Measurements from ENCODE around the gene C9orf43. TPM values are rescaled to one million over a fixed set of nuclear protein-coding genes. Genes with fewer than 3 reads are reported as not detected.

C9orf43 gene
- total RNA-seq, 1 donor from 2014 or later: 0.88 TPM

DNA sequence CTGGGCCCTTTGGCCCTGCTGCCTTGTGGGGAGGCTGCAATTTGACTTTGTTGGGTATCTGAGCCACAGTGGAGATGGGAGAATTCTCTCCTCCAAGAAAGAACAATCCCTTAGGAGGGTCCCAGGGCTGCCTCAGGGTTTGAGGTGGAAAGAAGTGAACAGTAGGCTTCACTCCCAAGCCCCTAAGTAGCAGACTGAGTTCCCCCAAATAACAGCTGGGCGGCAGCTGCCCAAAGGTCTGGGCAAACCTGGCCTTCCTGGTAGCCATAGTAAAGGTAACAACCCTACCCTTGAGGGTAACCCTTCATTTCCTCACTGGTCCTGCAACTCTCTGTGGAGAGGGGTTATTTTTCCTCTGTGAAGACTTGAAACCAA is 53.7 kb downstream of the C9orf43 start:
- Histone ChIP-seq H3K36me3 (ENCODE audit: control insufficient read depth, insufficient read depth, low read length) (no peaks in the 10 kb centered on the region), H3K4me3 (ENCODE audit: low read depth, low read length) (peak overlapping the region; percentile 54), H3K27me3 (ENCODE audit: control insufficient read depth, insufficient read depth, low read length) (no peaks in the 10 kb centered on the region)
- no peak for DNase-seq (ENCODE audit: low read depth)
- TF ChIP-seq, protein P1, sequence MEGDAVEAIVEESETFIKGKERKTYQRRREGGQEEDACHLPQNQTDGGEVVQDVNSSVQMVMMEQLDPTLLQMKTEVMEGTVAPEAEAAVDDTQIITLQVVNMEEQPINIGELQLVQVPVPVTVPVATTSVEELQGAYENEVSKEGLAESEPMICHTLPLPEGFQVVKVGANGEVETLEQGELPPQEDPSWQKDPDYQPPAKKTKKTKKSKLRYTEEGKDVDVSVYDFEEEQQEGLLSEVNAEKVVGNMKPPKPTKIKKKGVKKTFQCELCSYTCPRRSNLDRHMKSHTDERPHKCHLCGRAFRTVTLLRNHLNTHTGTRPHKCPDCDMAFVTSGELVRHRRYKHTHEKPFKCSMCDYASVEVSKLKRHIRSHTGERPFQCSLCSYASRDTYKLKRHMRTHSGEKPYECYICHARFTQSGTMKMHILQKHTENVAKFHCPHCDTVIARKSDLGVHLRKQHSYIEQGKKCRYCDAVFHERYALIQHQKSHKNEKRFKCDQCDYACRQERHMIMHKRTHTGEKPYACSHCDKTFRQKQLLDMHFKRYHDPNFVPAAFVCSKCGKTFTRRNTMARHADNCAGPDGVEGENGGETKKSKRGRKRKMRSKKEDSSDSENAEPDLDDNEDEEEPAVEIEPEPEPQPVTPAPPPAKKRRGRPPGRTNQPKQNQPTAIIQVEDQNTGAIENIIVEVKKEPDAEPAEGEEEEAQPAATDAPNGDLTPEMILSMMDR (IDR thresholded peaks at IDR 0.05; ENCODE audit: insufficient read depth, low read length, poor library complexity, severe bottlenecking): no peak

DNA sequence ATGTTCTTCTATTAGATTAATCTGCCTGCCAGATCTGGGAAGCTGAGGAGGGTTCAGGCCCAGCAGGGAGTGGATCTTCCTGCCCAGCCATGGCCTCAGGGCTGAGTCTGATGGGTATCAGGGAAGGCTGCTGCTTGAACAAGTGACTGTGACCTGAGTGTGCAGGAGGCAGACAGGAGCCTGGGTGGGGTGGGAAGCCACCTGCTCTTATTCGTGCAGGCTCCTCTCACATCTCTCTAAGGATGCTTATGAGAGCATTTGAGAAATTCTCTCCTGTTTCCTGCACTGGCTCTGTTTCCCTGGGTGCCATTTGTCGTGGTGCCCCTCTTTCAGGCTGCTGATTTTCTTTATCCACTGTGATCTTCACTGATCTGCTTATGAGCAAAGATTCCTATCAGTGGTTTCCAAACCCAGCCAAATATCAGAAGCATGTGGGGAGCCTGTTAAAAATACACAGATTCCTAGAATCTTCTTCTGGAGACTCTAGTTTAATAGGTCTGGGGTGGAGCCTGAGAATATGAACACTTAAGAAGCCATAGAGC is 55.1 kb downstream of the C9orf43 start:
- Histone ChIP-seq H3K27me3 (ENCODE audit: control insufficient read depth, insufficient read depth, low read length) (no peaks in the 10 kb centered on the region), H3K36me3 (ENCODE audit: control insufficient read depth, insufficient read depth, low read length) (no peaks in the 10 kb centered on the region), H3K4me3 (ENCODE audit: low read depth, low read length) (no peak overlapping the region)
- no peak for DNase-seq (ENCODE audit: low read depth)
- TF ChIP-seq, protein P1 (IDR thresholded peaks at IDR 0.05; ENCODE audit: insufficient read depth, low read length, poor library complexity, severe bottlenecking): no peak

DNA sequence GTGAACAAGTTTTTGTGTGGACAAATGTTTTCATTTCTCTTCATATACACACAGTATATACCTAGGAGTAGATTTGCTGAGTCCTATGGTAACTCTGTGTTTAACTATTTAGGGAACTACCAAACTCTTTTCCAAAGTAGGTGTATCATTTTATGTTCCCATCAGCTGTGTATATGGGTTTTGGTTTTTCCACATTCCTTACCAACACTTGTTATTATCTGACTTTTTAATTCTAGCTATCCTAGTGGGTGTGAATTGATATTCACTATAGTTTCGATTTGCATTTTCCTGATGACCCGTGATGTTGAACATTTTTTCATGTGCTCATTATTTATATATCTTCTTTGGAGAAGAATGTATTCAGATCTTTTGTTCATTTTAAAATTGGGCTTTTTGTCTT is 56.6 kb downstream of the C9orf43 start:
- no peak overlapping the region for H3K4me3 ChIP-seq (ENCODE audit: low read depth, low read length)
- H3K27me3 ChIP-seq (ENCODE audit: control insufficient read depth, insufficient read depth, low read length): no peaks in the 10 kb centered on the region
- DNase-seq (ENCODE audit: low read depth): no peak
- TF ChIP-seq, protein P1 (IDR thresholded peaks at IDR 0.05; ENCODE audit: insufficient read depth, low read length, poor library complexity, severe bottlenecking): no peak
- H3K36me3 ChIP-seq (ENCODE audit: control insufficient read depth, insufficient read depth, low read length): no peaks in the 10 kb centered on the region

DNA sequence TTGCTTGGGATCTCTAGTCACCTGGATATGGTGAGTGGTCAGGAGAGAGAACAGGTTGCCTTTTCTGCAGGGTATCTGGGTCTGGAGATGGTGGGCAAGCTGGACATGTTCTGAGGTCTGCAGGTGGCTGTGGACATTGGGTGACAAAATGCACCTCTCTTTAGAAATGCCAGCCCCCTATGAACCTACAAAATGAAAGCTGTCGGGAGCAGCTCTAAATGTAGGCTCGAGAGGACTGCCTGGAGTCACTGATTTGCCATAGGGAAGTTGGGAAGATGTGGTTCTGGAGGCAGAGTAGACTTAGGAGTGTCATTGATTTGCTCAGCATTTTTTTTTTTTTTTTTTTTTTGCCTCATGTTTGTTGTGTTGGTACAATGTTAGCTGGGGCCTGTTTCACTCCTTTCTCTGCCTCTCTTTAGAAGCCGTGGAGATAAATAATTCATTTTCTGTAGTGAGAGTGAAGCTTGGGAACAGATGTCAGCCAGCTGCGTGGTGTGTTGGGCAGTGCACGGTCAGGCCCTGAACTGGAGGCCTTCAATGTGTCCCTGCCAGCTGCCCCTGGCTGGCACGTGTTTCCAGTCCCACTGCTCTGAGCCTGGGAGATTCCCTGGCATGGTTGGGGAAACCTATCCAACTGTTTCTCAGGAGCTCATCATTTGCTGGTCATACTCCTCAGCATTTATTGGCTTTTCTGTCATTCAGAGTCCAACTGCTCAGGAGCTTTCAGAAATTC is 58.3 kb downstream of the C9orf43 start:
- DNase-seq (ENCODE audit: low read depth): no peak
- no peaks in the 10 kb centered on the region for H3K27me3 ChIP-seq (ENCODE audit: control insufficient read depth, insufficient read depth, low read length)
- TF ChIP-seq, protein P1 (IDR thresholded peaks at IDR 0.05; ENCODE audit: insufficient read depth, low read length, poor library complexity, severe bottlenecking): no peak
- no peak overlapping the region for H3K4me3 ChIP-seq (ENCODE audit: low read depth, low read length)
- H3K36me3 ChIP-seq (ENCODE audit: control insufficient read depth, insufficient read depth, low read length): no peaks in the 10 kb centered on the region

DNA sequence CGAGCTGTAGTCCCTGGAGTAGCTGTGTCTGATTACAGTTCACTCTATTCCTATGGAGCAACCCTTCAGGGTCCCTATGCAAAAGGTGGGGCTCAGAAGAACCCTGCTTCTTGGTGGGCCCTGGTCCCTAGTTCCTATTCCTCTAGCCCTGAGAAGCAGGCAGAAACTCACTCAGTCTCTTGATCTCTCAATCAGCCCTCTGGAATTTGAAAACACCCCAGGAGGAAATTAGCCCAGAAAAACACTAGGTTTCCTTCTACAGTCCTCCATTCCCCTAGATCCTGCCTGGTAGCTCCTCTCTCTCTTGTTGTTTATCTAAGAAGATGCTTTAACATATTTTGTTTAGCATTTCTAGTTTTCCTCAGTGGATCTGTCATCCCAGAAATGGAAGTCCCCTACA is 60.6 kb downstream of the C9orf43 start:
- Histone ChIP-seq H3K4me3 (ENCODE audit: low read depth, low read length) (no peak overlapping the region), H3K36me3 (ENCODE audit: control insufficient read depth, insufficient read depth, low read length) (no peaks in the 10 kb centered on the region), H3K27me3 (ENCODE audit: control insufficient read depth, insufficient read depth, low read length) (no peaks in the 10 kb centered on the region)
- TF ChIP-seq, protein P1 (IDR thresholded peaks at IDR 0.05; ENCODE audit: insufficient read depth, low read length, poor library complexity, severe bottlenecking): no peak
- DNase-seq (ENCODE audit: low read depth): no peak

DNA sequence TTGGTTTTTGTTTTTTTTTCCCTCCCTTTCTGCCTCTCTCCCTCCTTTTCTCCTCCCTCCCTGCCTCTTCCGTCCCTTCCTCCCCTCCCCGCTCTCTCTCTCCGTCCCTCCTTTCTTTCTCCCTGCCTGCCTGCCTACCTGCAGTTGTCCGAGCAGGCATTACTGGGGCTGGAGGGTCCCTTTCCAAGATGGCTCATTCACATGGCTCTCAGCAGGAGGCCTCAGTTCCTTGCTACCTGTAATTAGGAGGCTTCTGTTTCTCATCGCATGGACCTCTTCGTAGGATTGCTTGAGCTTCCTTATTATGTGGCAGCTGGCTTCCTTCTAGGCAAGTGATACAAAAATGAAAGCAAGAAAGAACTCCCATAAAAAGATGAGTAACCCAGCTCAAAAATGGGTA is 61.0 kb downstream of the C9orf43 start:
- Histone ChIP-seq H3K4me3 (ENCODE audit: low read depth, low read length) (no peak overlapping the region), H3K27me3 (ENCODE audit: control insufficient read depth, insufficient read depth, low read length) (no peaks in the 10 kb centered on the region), H3K36me3 (ENCODE audit: control insufficient read depth, insufficient read depth, low read length) (no peaks in the 10 kb centered on the region)
- TF ChIP-seq, protein P1 (IDR thresholded peaks at IDR 0.05; ENCODE audit: insufficient read depth, low read length, poor library complexity, severe bottlenecking): no peak
- DNase-seq (ENCODE audit: low read depth): no peak

Measured in kidney epithelial cell (primary cell).